ENCODE data around the gene FAM227B.
"Not testable (repeated sequence)": the region's sequence is repeated elsewhere in the genome, so short reads cannot be mapped to it uniquely, and the experiment has no call there.

Gene FAM227B

GRCh38 chr15:49620658-49621368, at the start of gene FAM227B, which contains the start of gene DTWD1:
Gene FAM227B, minus strand, starts transcription at chr15:49620818. Its CDS starts 5,647 bp downstream, at chr15:49615171.
Gene DTWD1, plus strand, starts transcription at chr15:49621048. Its CDS starts 4,120 bp downstream, at chr15:49625168.
- DNase-seq = peak; percentile 99

- no peak for DNase-seq
Observed at GRCh38 chr15:49669288-49669687, 48.7 kb upstream of the FAM227B start.

- peak; percentile 64 for DNase-seq
Observed at GRCh38 chr15:49666486-49666885, 45.9 kb upstream of the FAM227B start.

GRCh38 chr15:49664716-49665115, 44.1 kb upstream of the FAM227B start:
- DNase-seq = no peak

GRCh38 chr15:49656734-49657133, 36.1 kb upstream of the FAM227B start:
- no peak for DNase-seq

- no peak for DNase-seq
Observed at GRCh38 chr15:49652922-49653321, 32.3 kb upstream of the FAM227B start.

GRCh38 chr15:49650676-49651075, 30.1 kb upstream of the FAM227B start:
- DNase-seq = no peak

GRCh38 chr15:49649987-49650386, 29.4 kb upstream of the FAM227B start:
- no peak for DNase-seq

- DNase-seq = no peak
Observed at GRCh38 chr15:49646891-49647290, 26.3 kb upstream of the FAM227B start.

GRCh38 chr15:49645941-49646340, 25.3 kb upstream of the FAM227B start:
- DNase-seq = no peak

GRCh38 chr15:49645277-49645676, 24.7 kb upstream of the FAM227B start:
- DNase-seq = no peak

GRCh38 chr15:49644364-49644794, 23.8 kb upstream of the FAM227B start:
- no peak for DNase-seq

GRCh38 chr15:49637857-49638256, 17.2 kb upstream of the FAM227B start:
- DNase-seq = no peak

GRCh38 chr15:49628379-49628778, 7.8 kb upstream of the FAM227B start:
- no peak for DNase-seq

- DNase-seq = no peak
Observed at GRCh38 chr15:49627407-49627877, 6.8 kb upstream of the FAM227B start.

- DNase-seq = no peak
Observed at GRCh38 chr15:49625460-49626036, 4.9 kb upstream of the FAM227B start.

GRCh38 chr15:49624056-49624455, 3.4 kb upstream of the FAM227B start:
- DNase-seq = no peak

GRCh38 chr15:49622561-49622960, 1.9 kb upstream of the FAM227B start:
- DNase-seq = no peak

GRCh38 chr15:49621887-49622286, 1.3 kb upstream of the FAM227B start:
- DNase-seq = no peak

- peak; percentile 11 for DNase-seq
Observed at GRCh38 chr15:49621401-49621811, 788 bp upstream of the FAM227B start.

- peak; percentile 58 for DNase-seq
Observed at GRCh38 chr15:49620199-49620598, 419 bp downstream of the FAM227B start.

- DNase-seq = no peak
Observed at GRCh38 chr15:49619226-49619625, 1.4 kb downstream of the FAM227B start.

GRCh38 chr15:49612240-49612639, 8.4 kb downstream of the FAM227B start:
- not testable (repeated sequence) for DNase-seq

GRCh38 chr15:49610157-49610918, 10.3 kb downstream of the FAM227B start:
- DNase-seq = peak; percentile 15

Data from inflammatory macrophage treated with lipopolysaccharide for 4 hours (primary cell).